HUES48 (cell line): ENCODE results near the gene FGF12.
"Not testable (repeated sequence)": the region's sequence is repeated elsewhere in the genome, so short reads cannot be mapped to it uniquely, and the experiment has no call there.

Experiments used
- H3K27ac ChIP-seq: one replicate; pipeline ENCODE4 v1.7.0; 2013; ENCODE audit warnings: low read depth, low read length, inconsistent platforms
- H3K27me3 ChIP-seq: 2 replicates; pipeline ENCODE4 v1.6.1; 2013; ENCODE audit warnings: mild to moderate bottlenecking, low read length; ENCODE audit not compliant: control insufficient read depth, insufficient read depth
- H3K36me3 ChIP-seq: 2 replicates; pipeline ENCODE4 v1.6.1; 2013; ENCODE audit warnings: low read length; ENCODE audit not compliant: control insufficient read depth, insufficient read depth
- H3K4me1 ChIP-seq: 2 replicates; pipeline ENCODE4 v1.6.1; 2013; ENCODE audit warnings: mild to moderate bottlenecking, low read length; ENCODE audit not compliant: control insufficient read depth, insufficient read depth
- H3K4me3 ChIP-seq: 2 replicates; pipeline ENCODE4 v1.5.1; 2013; ENCODE audit warnings: mild to moderate bottlenecking, low read depth, low read length
- H3K9ac ChIP-seq: 2 replicates; pipeline ENCODE4 v1.6.1; 2013; ENCODE audit warnings: mild to moderate bottlenecking, low read depth, low read length, moderate library complexity
- H3K9me3 ChIP-seq: 2 replicates; pipeline ENCODE4 v1.6.1; 2013; ENCODE audit warnings: low read length; ENCODE audit not compliant: control insufficient read depth, insufficient read depth

The FGF12 gene

GRCh38 chr3:192578729-192579128, 148.6 kb downstream of the FGF12 start:
- no peak overlapping the region for H3K9ac ChIP-seq

GRCh38 chr3:192577811-192578210, 149.5 kb downstream of the FGF12 start:
- H3K9me3 ChIP-seq: no peaks in the 10 kb centered on the region
- no peaks in the 10 kb centered on the region for H3K4me1 ChIP-seq
- H3K4me3 ChIP-seq: no peak overlapping the region
- no peak overlapping the region for H3K9ac ChIP-seq
- no peaks in the 10 kb centered on the region for H3K27me3 ChIP-seq
- H3K36me3 ChIP-seq: no peaks in the 10 kb centered on the region
- no peak overlapping the region for H3K27ac ChIP-seq

More at GRCh38 chr3:192578729-192579128, 148.6 kb downstream of the FGF12 start:
- H3K4me3 ChIP-seq: no peak overlapping the region
- H3K4me1 ChIP-seq: no peaks in the 10 kb centered on the region
- no peaks in the 10 kb centered on the region for H3K27me3 ChIP-seq
- no peaks in the 10 kb centered on the region for H3K36me3 ChIP-seq
- H3K27ac ChIP-seq: no peak overlapping the region
- no peaks in the 10 kb centered on the region for H3K9me3 ChIP-seq

- Histone ChIP-seq H3K4me1 (no peaks in the 10 kb centered on the region), H3K9ac (no peak overlapping the region), H3K4me3 (no peak overlapping the region), H3K27ac (no peak overlapping the region), H3K27me3 (no peaks in the 10 kb centered on the region), H3K9me3 (no peaks in the 10 kb centered on the region), H3K36me3 (no peaks in the 10 kb centered on the region)
Measured at GRCh38 chr3:192577271-192577670, 150.1 kb downstream of the FGF12 start.

GRCh38 chr3:192576704-192577103, 150.6 kb downstream of the FGF12 start:
- not testable (repeated sequence) for H3K27ac ChIP-seq, H3K36me3 ChIP-seq, H3K4me3 ChIP-seq, H3K9ac ChIP-seq, H3K27me3 ChIP-seq, H3K9me3 ChIP-seq, H3K4me1 ChIP-seq

GRCh38 chr3:192575879-192576506, 151.3 kb downstream of the FGF12 start:
- Histone ChIP-seq H3K27ac (no peak overlapping the region), H3K27me3 (no peaks in the 10 kb centered on the region), H3K4me1 (no peaks in the 10 kb centered on the region), H3K9ac (no peak overlapping the region), H3K4me3 (no peak overlapping the region), H3K9me3 (no peaks in the 10 kb centered on the region), H3K36me3 (no peaks in the 10 kb centered on the region)

- Histone ChIP-seq H3K9me3 (no peaks in the 10 kb centered on the region), H3K27ac (no peak overlapping the region), H3K27me3 (no peaks in the 10 kb centered on the region), H3K4me1 (no peaks in the 10 kb centered on the region), H3K4me3 (no peak overlapping the region), H3K9ac (no peak overlapping the region), H3K36me3 (no peaks in the 10 kb centered on the region)
Measured at GRCh38 chr3:192573240-192573639, 154.1 kb downstream of the FGF12 start.

GRCh38 chr3:192570821-192571791, 156.2 kb downstream of the FGF12 start:
- Histone ChIP-seq H3K36me3 (no peaks in the 10 kb centered on the region), H3K9ac (no peak overlapping the region), H3K4me3 (no peak overlapping the region), H3K27me3 (no peaks in the 10 kb centered on the region), H3K9me3 (no peaks in the 10 kb centered on the region), H3K4me1 (no peaks in the 10 kb centered on the region), H3K27ac (no peak overlapping the region)

GRCh38 chr3:192570315-192570714, 157.0 kb downstream of the FGF12 start:
- Histone ChIP-seq H3K27me3 (no peaks in the 10 kb centered on the region), H3K4me3 (no peak overlapping the region), H3K4me1 (no peaks in the 10 kb centered on the region), H3K36me3 (no peaks in the 10 kb centered on the region), H3K27ac (no peak overlapping the region), H3K9ac (no peak overlapping the region), H3K9me3 (no peaks in the 10 kb centered on the region)

- no peaks in the 10 kb centered on the region for H3K9me3 ChIP-seq
- no peak overlapping the region for H3K4me3 ChIP-seq
- H3K9ac ChIP-seq: no peak overlapping the region
- no peaks in the 10 kb centered on the region for H3K4me1 ChIP-seq
- H3K36me3 ChIP-seq: no peaks in the 10 kb centered on the region
- no peak overlapping the region for H3K27ac ChIP-seq
- no peaks in the 10 kb centered on the region for H3K27me3 ChIP-seq
Measured at GRCh38 chr3:192566706-192567290, 160.5 kb downstream of the FGF12 start.

- Histone ChIP-seq H3K9me3 (no peaks in the 10 kb centered on the region), H3K36me3 (no peaks in the 10 kb centered on the region), H3K4me3 (no peak overlapping the region), H3K27ac (no peak overlapping the region), H3K4me1 (no peaks in the 10 kb centered on the region), H3K27me3 (no peaks in the 10 kb centered on the region), H3K9ac (no peak overlapping the region)
Measured at GRCh38 chr3:192564611-192565010, 162.7 kb downstream of the FGF12 start.

GRCh38 chr3:192563417-192563816, 163.9 kb downstream of the FGF12 start:
- no peaks in the 10 kb centered on the region for H3K36me3 ChIP-seq
- no peaks in the 10 kb centered on the region for H3K27me3 ChIP-seq
- H3K9ac ChIP-seq: no peak overlapping the region
- no peaks in the 10 kb centered on the region for H3K4me1 ChIP-seq
- no peaks in the 10 kb centered on the region for H3K9me3 ChIP-seq
- no peak overlapping the region for H3K4me3 ChIP-seq
- H3K27ac ChIP-seq: no peak overlapping the region
